ENCODE measurements around the gene BPIFB3.

The BPIFB3 gene

GRCh38 chr20:33026779-33027759, 26.6 kb upstream of the BPIFB3 start:
- no peak overlapping the region for H3K4me3 ChIP-seq (ENCODE audit: low read depth, low read length)
- no peak for TF ChIP-seq CTCF (IDR thresholded peaks at IDR 0.05; ENCODE audit: borderline replicate concordance, insufficient read depth, low read depth, low read length)

- no peak overlapping the region for H3K4me3 ChIP-seq (ENCODE audit: low read depth, low read length)
- no peak for TF ChIP-seq CTCF (IDR thresholded peaks at IDR 0.05; ENCODE audit: borderline replicate concordance, insufficient read depth, low read depth, low read length)
These were observed 25.6 kb upstream of the BPIFB3 start for GRCh38 chr20:33027769-33028751.

- no peak for TF ChIP-seq CTCF (IDR thresholded peaks at IDR 0.05; ENCODE audit: borderline replicate concordance, insufficient read depth, low read depth, low read length)
- H3K4me3 ChIP-seq (ENCODE audit: low read depth, low read length): no peak overlapping the region
These were observed 24.8 kb upstream of the BPIFB3 start for GRCh38 chr20:33028875-33029274.

GRCh38 chr20:33030076-33030475, 23.6 kb upstream of the BPIFB3 start:
- H3K4me3 ChIP-seq (ENCODE audit: low read depth, low read length): no peak overlapping the region
- TF ChIP-seq CTCF (IDR thresholded peaks at IDR 0.05; ENCODE audit: borderline replicate concordance, insufficient read depth, low read depth, low read length): no peak

- TF ChIP-seq CTCF (IDR thresholded peaks at IDR 0.05; ENCODE audit: borderline replicate concordance, insufficient read depth, low read depth, low read length): no peak
These were observed 23.1 kb upstream of the BPIFB3 start for GRCh38 chr20:33030569-33030968.

GRCh38 chr20:33031531-33031930, 22.2 kb upstream of the BPIFB3 start, which contains the start of gene BPIFB6:
Gene BPIFB6 (plus strand): TSS chr20:33031648. CDS start chr20:33031648, 0 bp downstream.
- TF ChIP-seq CTCF (IDR thresholded peaks at IDR 0.05; ENCODE audit: borderline replicate concordance, insufficient read depth, low read depth, low read length): no peak
- no peak within 1 kb of the TSS for H3K4me3 ChIP-seq (ENCODE audit: low read depth, low read length)

More at GRCh38 chr20:33030569-33030968, 23.1 kb upstream of the BPIFB3 start:
- H3K4me3 ChIP-seq (ENCODE audit: low read depth, low read length): no peak overlapping the region
